GM13977 (cell line): ENCODE results near the gene ZNF43.

Experiments used
- DNase-seq: peaks from one replicate; pipeline ENCODE4 v3.0.0; 2012; ENCODE audit warnings: low spot score
- CTCF ChIP-seq: IDR thresholded peaks from 2 replicates; pipeline ENCODE4 v1.5.1; 2012; ENCODE audit warnings: mild to moderate bottlenecking, control low read depth; ENCODE audit not compliant: insufficient read depth; ENCODE audit errors: extremely low read depth, missing control alignments
- in situ Hi-C: fragments of 300-500 bp; cut with MboI; formaldehyde crosslinking; loops from one replicate; pipeline ENCODE4 v1.12.0; 2022; ENCODE audit warnings: low sequenced_read_pairs, low pct_unique_long_range_greater_than_20kb, mixed read lengths, inconsistent platforms; ENCODE audit not compliant: unreplicated experiment

Gene ZNF43

GRCh38 chr19:21841081-21841480 lies 5.1 kb upstream of the ZNF43 start:
- in situ Hi-C loops: no loop called here
- no peak for TF ChIP-seq CTCF
- no peak for DNase-seq

- TF ChIP-seq CTCF: no peak
- DNase-seq: no peak
- in situ Hi-C loops: no loop called here
Observed at GRCh38 chr19:21839976-21840375, 4.0 kb upstream of the ZNF43 start.

- DNase-seq: no peak
- in situ Hi-C loops: no loop called here
Observed at GRCh38 chr19:21838646-21839045, 2.7 kb upstream of the ZNF43 start.

GRCh38 chr19:21835429-21835809 lies 563 bp downstream of the ZNF43 start:
- no peak for DNase-seq
- no peak for TF ChIP-seq CTCF
- in situ Hi-C loops: no loop called here

More at GRCh38 chr19:21838646-21839045, 2.7 kb upstream of the ZNF43 start:
- no peak for TF ChIP-seq CTCF

GRCh38 chr19:21833733-21834132 lies 2.2 kb downstream of the ZNF43 start:
- DNase-seq: no peak
- in situ Hi-C loops: no loop called here
- TF ChIP-seq CTCF: no peak

GRCh38 chr19:21824679-21825078 lies 11.3 kb downstream of the ZNF43 start:
- DNase-seq: no peak
- no peak for TF ChIP-seq CTCF
- in situ Hi-C loops: no loop called here

- in situ Hi-C loops: no loop called here
- DNase-seq: no peak
Observed at GRCh38 chr19:21823224-21823623, 12.8 kb downstream of the ZNF43 start.

More at GRCh38 chr19:21823224-21823623, 12.8 kb downstream of the ZNF43 start:
- TF ChIP-seq CTCF: no peak
